Stimulated activated CD8-positive, alpha-beta memory T cell treated with anti-CD3 and anti-CD28 coated beads, Interleukin-7, amount 100 ng/mL, for 4 hours (primary cell): Measurements from ENCODE around the gene RIPOR2.
A peak's percentile ranks its signal among the peaks of the same experiment; 100 is the strongest.

ENCODE experiments used
- DNase-seq, 2 donors: peaks; one replicate each; pipeline ENCODE4 v3.0.0-alpha.2; 2020; ENCODE audit warnings: low read depth in 2 of 2

RIPOR2 gene, protein sequence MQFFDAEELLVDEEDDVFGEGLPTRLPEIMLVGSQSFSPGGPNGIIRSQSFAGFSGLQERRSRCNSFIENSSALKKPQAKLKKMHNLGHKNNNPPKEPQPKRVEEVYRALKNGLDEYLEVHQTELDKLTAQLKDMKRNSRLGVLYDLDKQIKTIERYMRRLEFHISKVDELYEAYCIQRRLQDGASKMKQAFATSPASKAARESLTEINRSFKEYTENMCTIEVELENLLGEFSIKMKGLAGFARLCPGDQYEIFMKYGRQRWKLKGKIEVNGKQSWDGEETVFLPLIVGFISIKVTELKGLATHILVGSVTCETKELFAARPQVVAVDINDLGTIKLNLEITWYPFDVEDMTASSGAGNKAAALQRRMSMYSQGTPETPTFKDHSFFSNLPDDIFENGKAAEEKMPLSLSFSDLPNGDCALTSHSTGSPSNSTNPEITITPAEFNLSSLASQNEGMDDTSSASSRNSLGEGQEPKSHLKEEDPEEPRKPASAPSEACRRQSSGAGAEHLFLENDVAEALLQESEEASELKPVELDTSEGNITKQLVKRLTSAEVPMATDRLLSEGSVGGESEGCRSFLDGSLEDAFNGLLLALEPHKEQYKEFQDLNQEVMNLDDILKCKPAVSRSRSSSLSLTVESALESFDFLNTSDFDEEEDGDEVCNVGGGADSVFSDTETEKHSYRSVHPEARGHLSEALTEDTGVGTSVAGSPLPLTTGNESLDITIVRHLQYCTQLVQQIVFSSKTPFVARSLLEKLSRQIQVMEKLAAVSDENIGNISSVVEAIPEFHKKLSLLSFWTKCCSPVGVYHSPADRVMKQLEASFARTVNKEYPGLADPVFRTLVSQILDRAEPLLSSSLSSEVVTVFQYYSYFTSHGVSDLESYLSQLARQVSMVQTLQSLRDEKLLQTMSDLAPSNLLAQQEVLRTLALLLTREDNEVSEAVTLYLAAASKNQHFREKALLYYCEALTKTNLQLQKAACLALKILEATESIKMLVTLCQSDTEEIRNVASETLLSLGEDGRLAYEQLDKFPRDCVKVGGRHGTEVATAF

DNA sequence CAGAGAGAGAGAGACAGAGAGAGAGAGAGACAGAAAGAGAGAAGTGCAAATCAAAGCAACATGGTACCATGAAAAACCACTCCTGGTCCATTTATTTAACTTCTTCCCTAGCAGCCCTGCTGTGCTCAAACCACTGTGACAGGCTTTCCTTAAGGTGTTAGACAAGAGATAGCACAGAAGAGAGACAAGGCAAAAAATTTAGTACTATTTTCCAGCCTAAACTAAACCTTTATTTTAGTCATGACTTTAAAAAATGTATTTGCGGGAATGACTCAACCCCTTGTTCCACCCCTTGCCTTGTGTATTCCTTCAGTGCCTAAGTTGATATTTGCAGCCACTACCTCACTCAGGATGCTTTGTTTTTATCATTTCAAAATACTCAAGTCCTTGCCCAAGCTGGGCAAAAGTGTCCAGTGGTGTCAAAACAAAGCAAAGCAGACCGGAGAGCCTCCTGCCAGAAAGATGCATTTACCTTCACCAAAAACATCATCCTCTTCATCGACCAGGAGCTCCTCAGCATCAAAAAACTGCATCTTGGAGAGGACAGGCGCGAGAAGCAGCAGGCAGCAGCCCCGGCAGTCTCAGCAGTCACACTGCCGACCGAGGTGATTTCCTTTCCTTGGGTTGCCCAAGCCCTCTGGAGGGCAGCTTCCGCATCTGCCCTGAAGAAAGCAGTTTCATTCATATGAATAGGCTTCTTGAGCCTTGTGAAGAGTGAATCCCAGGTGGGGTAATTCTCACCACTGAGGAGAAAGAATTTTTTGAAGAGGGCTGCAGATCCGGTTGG, at the start of gene RIPOR2:
RIPOR2 (minus strand) TSS at position 595 of the 787 bp plus-strand sequence; CDS start at position 533, 62 bp downstream.
- DNase-seq, result peak; percentile 50 to 62

DNA sequence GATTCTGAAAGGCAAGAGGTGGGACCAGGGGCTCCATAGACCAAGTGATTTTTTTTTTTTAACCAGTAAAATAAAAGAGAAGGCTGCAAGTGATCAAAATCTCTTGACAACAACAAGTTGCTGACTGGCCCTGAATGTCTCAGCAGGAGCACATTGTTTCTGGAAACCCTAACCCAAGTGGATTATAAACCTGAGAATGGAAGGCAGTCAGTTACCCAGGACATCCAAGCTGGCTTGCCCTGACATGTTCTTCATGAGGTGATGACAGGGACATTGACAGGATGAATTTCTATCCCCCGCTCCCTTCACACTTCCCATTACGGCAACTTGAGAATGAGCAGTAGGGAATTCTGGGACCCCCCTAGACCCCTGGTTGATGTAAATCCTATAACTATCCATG, 49.6 kb upstream of the RIPOR2 start:
- DNase-seq, result no peak

DNA sequence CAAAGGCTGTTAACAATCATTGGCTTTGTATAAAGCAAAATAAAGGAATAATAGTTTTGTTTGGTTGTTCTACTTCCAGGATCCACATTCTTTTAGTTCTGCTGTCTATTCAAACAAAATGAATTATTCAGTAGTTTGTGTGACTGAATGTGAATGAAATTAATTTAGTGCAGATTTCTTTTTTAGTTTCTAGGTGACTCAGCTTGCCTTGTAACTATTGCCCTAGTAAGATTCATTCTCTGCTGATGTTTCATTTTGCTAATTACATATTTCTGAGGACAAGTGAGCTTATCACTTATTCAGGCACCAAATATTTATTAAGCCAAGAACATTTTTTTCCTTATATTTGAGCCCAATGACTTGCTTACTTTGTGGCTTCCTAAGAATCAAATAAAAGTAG, 46.5 kb upstream of the RIPOR2 start:
- no peak for DNase-seq

DNA sequence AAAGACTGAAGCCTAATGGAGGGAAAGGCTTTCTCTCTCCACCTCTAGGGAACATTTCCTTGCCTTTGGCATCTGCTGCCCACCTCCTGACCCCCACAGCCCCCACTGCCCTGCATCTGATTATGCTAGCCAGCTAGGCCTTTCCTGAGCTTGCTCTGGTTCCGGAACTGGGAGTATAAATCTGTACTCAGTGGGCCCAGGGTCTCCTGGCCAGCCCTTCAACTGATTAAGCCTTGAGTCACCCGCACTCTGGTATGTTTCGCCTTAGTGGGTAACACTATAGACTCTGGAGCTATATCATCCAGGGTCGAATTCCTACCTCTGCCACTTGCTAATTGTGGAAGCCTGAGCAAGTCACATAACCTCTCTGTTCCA, 45.6 kb upstream of the RIPOR2 start:
- no peak for DNase-seq

DNA sequence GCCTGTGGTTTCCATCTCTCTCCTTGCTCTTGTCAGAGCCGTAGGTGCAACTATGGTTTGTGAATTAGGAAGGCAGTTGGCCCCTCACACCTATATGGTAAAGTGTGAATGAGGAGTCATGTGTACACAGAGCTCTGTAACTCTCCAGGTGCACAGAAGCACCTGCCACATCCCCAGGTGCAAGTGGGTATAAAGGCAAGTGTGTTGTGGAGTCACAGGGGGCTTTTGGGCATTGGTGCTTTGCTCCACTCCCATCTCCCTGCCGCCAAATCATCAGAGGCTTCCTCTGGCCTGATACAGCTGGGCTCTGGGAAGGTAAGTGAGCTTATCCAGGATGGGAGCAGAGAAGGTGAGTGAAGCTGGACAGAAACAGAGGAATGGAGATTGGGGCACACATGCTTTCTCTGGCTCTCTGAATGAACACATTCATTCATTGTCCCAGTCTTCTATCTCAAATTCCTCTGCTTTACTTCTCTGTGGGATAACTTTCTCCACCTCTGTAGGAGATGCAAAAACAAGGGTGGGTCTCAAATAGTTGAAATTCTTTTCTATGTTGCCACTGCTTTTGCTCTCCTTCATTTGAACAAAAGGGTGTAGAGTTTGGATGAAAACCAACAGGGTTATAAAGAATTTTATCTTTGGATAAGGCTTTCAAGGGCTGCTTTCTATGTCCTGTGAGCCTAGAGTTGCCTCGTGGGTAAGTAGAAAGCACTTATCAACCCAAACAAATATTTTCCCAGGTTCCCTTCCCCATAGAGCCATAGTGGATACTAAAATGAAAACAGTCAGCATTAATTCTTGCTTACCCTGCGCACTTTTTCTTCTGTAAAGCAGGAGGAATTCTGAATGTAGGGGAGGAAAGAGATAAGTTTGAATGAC, 45.0 kb upstream of the RIPOR2 start:
- DNase-seq, result no peak

DNA sequence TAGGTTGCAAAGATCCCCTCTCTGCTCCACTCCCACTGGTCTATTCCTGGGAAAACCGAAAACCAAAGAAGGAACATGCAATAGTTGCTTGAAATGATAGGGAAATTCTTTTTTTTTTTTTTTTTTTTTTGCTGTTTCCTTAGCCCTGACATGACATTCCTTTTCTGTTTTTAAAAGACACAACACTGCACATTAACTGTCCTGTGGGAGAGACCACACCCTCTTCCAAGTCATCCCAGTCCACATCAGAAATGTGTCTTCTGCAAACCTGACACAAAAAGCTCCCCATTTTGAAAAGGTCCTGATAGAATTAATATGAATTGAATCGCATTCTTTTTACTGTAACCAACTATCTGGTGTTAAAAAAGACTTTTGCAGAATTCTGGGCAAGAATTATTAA, 43.4 kb upstream of the RIPOR2 start:
- DNase-seq, result no peak

DNA sequence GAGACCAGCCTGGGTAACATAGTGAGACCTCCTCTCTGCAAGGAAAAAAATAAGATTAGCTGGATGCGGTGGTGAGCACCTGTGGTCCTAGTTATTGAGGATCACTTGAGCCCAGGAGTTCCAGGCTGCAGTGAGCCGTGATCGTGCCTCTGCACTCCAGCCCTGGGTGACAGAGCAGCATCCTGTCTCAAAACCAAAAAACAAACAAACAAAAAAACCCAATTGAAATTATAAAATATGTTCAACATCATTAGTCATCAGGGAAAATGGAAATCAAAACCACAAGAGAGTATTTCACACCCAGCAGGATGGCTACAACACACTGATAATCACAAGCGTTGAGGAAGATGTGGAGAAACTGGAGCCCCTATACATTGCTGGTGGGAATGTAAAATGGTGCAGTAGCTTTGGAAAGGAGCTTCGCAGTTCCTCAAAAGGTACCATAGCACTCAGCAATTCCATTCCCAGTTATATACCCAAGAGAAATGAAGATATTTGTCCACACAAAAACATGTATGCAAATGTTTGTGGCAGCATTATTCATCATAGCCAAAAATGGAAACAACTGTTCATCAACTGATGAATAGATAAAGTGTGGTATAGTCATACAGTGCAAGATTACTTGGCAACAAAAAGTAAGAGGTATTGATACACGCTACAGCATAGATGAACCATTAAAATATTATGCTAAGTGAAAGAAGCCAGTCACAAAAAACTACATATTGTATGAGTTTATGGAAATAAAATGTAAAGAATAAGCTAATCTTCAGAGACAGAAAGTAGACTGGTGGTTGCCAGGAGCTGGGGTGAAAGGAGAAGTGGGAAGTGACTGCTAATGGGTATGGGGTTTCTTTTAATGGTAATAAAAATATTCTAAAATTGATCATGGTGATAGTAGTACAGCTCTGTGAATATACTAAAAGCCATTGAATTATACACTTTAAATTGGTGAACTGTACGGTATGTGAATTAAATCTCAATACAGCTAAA, 38.7 kb upstream of the RIPOR2 start:
- peak in 1 of 2 donors; percentile 19 for DNase-seq

DNA sequence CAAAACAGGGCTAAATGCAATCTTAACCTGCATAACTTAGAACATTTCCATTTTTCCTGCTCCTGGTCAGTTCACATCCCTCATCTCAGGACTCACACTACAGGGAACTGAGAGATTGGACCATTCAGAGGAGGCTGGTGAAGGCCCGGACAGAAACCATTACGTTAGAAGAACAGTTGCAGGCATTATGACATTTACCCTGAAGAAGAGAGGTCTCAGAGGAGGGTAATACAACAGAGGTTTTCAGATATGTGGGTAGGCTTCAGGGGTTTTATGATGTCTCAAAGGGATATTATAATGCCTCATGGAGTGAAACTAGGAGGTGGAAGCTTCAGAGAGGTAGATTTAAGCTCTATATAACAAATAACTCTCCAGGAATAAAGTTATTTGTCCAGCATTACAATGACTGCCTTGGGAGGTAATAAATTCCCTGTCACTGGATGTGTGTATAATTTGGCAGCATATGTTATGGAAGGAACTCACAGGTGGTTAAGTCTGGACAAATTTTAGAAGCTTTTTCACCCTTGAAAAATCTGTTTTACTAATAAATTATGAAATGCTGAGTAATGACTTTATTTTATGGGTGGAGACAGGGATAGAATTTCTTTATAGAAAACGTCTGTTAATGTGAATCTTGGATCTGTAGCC, 36.7 kb upstream of the RIPOR2 start:
- DNase-seq, result no peak

DNA sequence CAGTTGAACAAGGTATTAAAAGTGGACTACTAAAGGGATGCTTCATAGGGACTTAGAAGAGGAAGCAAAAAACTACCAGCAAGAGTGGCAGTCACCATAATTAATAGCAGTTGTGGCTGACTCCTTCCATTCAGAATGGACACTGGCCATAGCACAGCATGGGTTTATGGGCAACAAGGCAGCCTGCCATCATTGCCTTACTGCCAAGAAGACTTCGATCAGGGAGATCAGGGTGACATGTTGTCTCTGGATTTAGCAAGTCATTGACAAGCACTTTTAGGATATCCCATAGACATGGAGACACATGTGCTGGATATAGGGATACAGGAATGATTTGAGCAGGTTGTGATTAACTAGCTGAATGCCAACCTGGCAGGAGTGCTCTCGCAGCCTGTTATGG, 35.3 kb upstream of the RIPOR2 start:
- DNase-seq, result no peak

DNA sequence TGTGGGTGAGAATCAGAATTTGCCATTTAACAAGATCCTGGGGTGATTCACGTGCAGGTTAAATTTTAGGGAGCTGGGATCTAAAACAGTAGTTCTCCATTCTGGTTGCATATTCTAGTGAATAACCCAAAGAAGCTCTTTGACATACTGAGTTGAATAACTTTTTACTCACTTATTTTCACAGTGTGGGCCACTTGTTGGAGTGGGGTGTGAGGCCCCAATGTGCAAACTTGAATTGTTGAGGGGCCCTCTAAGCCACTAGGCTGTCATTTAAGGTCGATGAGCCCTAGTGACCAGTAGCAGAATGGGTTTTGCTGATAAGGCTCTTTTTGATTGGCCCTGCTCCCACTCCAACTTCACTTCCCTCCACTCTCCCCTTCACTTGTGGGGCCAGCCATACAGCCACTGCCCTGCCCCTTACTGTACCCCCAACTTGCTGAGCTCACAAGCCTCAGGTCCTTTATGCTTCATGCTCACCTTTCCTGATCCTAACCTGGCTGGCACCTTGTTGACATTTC, 33.6 kb upstream of the RIPOR2 start:
- no peak for DNase-seq

DNA sequence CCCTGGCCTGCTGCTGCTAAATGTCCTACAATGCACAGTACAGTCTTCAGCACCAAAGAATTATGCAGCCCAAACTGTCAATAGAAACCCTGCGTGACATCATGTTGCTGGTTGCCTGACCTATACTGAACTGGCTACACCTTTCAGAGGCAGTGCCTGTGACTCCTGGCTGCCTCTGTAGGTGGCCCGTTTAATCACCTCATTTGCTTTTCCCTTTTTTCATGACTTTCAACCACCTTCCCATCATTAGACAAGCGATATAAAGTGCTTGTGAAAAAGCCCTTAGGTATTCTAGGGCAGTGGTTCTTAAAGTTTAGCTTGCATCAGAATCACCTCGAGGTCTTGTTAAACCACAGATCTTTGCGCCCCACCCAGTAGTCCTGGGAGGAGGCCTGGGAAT, 33.0 kb upstream of the RIPOR2 start:
- no peak for DNase-seq

DNA sequence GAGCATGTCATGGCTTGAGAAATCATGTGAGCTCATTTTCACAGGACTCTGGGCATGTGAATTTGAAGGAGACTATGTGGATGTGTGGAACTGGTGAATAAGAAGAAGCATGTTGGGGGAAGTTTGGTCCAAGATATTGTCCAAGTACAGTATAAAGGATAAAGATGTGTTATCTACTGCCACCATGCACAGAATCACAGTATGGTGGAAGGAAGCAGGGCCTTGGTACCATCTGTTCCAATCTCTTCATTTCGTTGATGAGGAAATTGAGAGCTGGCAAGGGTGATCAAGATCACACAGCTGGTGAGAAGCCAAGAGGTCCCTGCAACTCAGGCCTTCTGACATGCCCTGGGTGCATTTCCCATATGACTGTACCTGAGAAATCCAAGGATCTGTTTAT, 31.5 kb upstream of the RIPOR2 start:
- no peak for DNase-seq

DNA sequence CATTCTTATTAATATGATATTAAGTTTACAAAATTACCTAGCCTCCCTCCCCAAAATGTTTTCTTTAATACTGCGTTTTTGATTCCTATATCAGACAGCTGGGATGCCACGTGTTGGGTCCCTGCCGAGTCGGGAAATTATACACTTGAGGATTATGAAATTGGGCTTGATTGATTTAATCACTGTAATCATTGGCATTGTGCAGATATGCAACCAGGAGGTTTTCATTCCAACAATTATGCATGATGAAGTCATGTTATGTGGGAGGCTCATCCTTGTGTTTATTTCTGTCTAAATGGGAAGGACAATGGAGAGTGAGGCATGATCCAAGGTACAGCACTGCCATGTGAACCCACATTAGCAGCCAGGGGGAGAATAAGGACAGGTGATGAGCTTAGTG, 30.6 kb upstream of the RIPOR2 start:
- no peak for DNase-seq

DNA sequence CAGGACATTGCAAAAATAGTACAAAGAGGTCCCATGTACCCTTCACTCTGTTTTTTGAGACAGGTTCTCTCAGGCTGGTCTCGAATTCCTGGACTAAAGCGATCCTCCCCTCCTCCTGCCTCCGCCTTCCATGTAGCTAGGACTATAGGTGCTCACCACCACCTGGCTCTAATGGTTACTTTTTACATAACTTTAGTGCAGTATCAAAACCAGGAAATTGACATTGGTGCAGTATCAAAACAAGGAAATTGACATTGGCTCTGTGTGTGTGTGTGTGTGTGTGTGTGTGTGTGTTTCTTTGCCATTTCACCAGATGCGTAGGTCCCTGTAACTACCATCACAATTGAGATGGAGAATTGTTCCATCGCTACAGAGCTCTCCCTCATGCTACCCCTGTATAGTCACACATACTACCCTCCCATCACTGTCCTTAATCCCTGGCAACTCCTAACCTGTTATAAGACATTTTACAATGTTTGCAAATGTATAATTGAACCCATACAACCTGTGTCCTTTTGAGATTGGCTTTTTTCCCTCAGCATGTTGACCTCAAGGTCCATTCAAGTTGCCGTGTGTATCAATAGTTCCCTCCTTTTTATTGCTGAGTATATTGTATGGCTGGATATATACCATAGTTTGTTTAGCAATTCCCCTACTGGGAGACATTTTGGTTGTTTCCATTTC, 28.3 kb upstream of the RIPOR2 start:
- no peak for DNase-seq

DNA sequence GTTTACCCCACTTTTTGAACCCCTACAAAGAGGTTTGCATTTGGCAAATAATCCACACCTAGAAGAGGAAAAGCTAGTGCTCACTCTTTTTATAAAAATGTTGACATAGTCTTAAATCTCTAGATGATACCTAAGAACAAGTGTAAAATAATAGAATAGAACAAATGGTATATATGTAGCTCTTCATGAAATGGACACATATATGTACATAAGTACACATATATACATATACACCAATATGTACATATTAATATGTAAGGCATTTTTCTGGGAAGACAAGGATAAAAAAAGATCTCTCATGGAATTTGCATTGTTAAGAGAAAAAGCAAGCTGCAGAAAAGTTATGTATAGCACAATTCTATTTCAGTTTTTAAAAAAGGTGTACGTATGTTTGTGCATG, 27.6 kb upstream of the RIPOR2 start:
- no peak for DNase-seq

DNA sequence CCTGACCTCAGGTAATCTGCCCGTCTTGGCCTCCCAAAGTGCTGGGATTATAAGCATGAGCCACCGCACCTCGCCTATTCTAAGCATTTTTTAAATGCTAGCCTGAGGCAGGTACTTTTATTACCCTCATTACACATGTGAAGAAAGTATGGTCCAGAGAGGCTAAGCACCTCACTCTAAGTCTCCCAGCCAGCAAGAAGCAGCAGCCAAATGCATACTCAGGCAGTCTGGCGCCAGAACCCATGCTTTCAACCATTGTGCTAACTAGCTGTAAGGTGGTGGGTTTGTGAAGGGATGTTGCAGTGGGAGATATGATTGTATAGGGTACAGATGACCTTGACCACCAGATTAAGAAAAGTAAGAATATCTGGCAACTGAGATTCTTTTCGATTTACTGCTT, 26.1 kb upstream of the RIPOR2 start:
- no peak for DNase-seq

DNA sequence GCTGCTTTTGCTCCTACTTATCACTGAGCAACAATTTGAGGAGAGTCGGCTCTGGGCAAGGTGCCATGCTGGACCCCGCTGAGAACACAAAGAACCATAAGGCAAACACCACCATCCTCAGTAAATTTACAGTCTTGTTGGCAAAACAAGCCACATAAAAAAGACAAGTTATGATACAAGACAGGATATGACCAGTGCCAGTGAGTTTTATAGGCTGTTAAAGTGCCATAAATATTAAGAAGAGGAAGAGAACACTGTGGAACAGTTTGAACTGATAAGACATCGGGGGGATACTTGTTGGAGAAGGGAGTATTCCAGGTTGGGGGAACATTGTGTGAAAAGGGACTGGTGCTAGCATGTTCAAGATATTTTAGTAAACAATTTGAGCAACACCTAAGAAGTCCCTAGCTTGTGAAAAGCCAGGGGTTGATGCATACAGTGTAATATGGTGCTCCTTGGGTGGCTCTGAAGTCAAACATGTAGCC, 25.3 kb upstream of the RIPOR2 start:
- DNase-seq, result no peak

DNA sequence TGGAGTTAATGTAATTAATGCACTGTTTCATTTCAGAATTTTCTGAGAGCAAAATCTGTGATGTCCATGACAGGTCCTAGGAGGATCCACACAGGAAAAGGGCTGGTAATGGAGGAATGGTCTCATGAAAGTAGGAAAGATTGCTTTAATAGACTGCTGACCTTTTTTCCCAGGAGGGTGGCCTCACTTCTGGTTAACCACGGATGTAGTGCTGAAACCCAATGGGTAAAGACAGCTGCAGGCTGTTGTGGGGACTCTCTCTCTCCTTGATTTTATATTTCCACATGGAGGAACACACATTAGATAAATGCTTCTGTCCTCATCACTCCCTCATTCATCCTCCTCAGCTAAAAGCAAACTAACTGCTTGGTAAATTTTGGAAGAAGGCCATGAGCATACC, 23.6 kb upstream of the RIPOR2 start:
- DNase-seq, result no peak
